Mammary epithelial cell (primary cell): ENCODE data around the gene DNAH9.

Experiments used
- CTCF ChIP-seq, 2 donors: IDR thresholded peaks in 1 of 2; conservative IDR thresholded peaks in 1 of 2; 2 replicates each; pipeline ENCODE4 v1.5.1; 2011 to 2012; ENCODE audit warnings: inconsistent platforms in 2 of 2, low read length in 2 of 2, mild to moderate bottlenecking in 2 of 2, control low read depth in 1 of 2, low read depth in 1 of 2; ENCODE audit not compliant: insufficient read depth in 1 of 2; ENCODE audit errors: extremely low read depth in 1 of 2
- EZH2 ChIP-seq: IDR thresholded peaks from 2 replicates; pipeline ENCODE4 v1.6.1; 2012; ENCODE audit warnings: low read length, inconsistent platforms, borderline replicate concordance

- TF ChIP-seq CTCF (conservative IDR thresholded peaks at IDR 0.05 in 1 of 2, IDR thresholded peaks at IDR 0.05 in 1 of 2; ENCODE audit: extremely low read depth in 1 of 2, insufficient read depth in 1 of 2, low read depth in 1 of 2, low read length in 2 of 2) (no peak), EZH2 (no peak)
Measured at GRCh38 chr17:11852231-11852630, 254.0 kb downstream of the DNAH9 start.
